ENCODE results near the gene DEPDC1B.
A peak's percentile ranks its signal among the peaks of the same experiment; 100 is the strongest.

GRCh38 chr5:60699609-60700415 lies at the start of gene DEPDC1B:
- peak in 1 of 6 experiments; percentile 9 for TF ChIP-seq CTCF (IDR thresholded peaks at IDR 0.05)
- TF ChIP-seq POLR2A (IDR thresholded peaks at IDR 0.05), result peak; percentile 18 to 53

Data from Peyer's patch (tissue), 4 donors.